ENCODE measurements around the gene CD6.

The CD6 gene

GRCh38 chr11:61021661-61022212, 50.3 kb downstream of the CD6 start:
- in situ Hi-C loops (cut with MboI; ENCODE audit: low pct_unique_long_range_greater_than_20kb, low sequenced_read_pairs), result no loop called here
- no peak for DNase-seq

DNA sequence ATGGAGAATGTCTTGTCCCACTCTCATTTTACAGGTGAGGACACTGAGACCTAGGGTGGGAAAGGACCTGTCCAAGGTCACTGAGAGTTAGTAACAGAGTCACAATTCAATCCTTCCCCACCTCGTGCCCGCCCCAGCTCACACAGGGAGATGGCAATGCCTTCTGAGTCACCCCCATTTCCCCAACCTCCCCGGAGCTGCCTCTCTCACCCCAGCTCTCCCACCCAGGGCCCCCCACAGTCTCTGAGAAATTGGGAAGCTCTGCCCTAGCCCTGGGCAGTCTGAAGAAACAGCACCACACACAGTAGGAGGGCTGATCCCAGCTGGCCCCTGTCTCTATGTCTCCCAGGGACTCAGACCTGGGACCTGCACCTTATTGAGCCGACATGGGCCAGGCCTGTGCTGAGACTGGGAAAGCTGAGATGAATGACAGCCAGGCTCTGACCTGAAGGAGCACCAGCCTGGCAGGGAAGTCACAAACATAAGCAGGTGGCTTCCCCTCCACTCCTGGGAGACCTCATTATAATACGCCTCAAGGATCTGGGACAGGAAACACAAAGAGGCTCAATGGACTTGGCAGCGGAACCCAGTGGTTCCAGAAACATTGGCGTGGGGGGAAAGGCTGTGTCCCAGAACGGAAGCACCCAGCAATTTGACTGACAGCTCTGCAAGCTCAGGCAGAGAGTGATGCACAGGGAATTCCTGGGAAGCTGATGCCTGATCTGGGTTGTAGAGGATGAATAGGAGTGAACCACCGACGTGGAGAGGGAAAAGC, 51.0 kb downstream of the CD6 start:
- in situ Hi-C loops (cut with MboI; ENCODE audit: low pct_unique_long_range_greater_than_20kb, low sequenced_read_pairs), result no loop called here
- no peak for DNase-seq

GRCh38 chr11:61023086-61023965, 51.8 kb downstream of the CD6 start:
- in situ Hi-C loops (cut with MboI; ENCODE audit: low pct_unique_long_range_greater_than_20kb, low sequenced_read_pairs), result no loop called here
- no peak for DNase-seq

DNA sequence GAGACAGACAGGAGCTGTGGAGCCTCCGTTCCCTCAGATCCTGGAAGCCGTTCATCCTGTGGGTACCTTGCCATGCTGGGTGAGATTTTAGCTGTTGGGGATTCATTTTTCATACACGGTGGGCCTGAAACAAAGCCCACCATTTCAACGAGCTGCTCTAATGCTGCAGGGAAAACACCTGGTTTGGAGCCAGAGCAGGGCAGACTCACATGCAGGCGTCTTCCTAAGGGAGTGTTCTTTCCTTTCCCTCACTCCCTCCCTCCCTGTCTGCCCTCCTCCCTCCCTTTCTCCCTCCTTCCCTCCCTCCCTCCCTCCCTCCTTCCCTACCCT, 52.5 kb downstream of the CD6 start:
- no peak for DNase-seq
- in situ Hi-C loops (cut with MboI; ENCODE audit: low pct_unique_long_range_greater_than_20kb, low sequenced_read_pairs), result no loop called here

DNA sequence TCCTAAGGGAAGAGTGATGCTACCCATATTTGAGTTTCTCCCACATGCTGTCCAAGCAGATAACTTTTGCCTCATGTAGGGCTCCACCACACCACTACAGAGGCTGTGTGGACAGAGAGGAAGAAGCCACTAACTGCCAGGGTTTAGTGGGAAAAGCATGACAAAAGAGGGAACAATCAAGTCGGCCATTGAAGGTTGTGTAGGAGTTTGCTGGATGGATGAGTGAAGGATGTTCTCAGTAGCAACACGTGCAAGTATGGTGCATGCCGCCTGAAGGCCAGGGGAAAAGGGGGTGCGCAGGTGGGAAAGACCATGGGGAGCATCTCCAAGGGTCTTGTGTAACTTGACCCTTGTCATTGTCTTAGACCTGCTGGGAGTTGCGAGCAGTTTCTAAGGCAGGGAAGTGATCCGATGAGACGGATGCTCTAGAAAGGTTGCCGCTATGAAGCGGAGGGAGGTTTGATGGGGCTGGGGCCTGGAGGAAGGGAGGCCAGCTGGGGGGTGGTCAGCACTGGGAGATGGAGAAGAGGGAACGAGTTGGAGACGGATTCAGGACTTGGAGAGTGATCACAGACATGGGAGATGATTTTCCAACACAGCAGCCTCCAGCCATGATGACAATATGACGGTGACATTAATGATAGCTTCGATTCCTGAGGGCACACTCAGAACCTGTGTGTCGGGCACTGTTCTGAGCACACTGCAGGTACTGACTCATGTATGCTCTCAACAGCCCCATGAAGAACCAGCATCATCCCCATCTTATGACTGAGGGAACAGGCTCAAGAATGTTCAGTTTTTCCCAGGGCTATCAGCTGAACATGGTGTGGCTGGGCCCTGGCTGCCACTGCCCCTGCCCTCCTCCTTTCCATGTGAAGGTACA, 53.7 kb downstream of the CD6 start:
- DNase-seq, result no peak
- in situ Hi-C loops (cut with MboI; ENCODE audit: low pct_unique_long_range_greater_than_20kb, low sequenced_read_pairs), result no loop called here

DNA sequence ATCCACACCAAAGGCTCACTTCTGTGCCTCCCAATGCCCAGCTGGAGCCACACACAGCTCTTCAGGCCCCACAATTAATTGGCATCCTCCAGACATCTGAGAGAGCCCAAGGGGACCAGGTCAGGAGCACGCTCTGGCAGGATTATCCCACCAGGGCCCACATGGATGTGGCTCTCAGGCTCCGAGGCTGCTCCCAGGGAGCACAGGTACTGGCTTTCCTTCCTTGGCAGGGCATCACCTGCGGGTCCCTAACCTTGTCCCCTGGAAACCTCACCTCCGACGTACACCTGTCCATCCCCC, 54.3 kb downstream of the CD6 start:
- DNase-seq, result no peak
- in situ Hi-C loops (cut with MboI; ENCODE audit: low pct_unique_long_range_greater_than_20kb, low sequenced_read_pairs), result no loop called here

DNA sequence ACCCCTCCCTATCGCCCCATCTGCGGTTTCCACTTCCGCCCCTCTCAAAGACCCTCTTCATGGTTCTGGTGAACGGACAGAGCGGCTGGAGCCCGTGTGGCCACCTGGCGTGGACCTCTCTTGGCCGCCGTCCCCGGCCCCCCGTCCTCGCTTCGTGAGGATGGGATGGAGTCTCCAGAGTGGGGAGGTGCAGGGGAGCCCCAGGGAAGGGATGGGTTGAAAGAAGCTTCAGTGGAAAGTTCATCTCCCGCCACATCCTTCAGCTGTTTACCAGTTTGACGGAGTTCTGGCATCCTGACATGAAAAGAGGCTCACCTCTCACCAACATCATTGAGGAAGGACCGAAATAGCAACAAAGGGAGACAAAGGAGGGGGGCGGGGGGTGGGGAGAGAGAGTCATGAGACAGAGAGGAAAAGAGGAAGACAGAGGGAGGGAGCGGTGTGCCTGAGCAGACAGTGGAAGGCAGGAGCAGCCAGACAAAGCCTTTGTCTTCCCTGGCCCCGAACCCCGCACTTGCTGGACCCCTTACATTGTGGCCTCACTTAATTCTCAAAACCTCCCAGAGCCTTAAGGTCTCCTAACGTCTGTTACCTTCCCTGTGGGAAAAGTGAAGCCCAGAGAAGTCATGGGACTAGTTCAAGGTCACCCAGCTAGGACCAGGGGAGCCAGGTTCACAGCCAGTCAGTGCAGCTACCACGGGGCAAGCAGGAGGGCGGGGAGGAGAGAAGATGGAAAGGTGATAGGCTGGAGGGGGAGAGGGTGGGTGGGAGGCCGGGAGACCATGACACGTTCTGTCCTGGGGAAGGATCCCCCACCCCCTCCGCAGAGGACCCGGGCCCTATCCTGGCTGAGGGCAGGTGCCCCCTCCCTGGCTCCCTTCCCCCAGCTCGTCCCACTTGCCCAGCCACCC, 54.9 kb downstream of the CD6 start:
- in situ Hi-C loops (cut with MboI; ENCODE audit: low pct_unique_long_range_greater_than_20kb, low sequenced_read_pairs), result no loop called here
- DNase-seq, result peak; percentile 84

- no peak for DNase-seq
- in situ Hi-C loops (cut with MboI; ENCODE audit: low pct_unique_long_range_greater_than_20kb, low sequenced_read_pairs), result no loop called here
Observed at GRCh38 chr11:61027141-61027840, 55.8 kb downstream of the CD6 start.

GRCh38 chr11:61028135-61028729, 56.8 kb downstream of the CD6 start:
- peak; percentile 78 for DNase-seq

DNA sequence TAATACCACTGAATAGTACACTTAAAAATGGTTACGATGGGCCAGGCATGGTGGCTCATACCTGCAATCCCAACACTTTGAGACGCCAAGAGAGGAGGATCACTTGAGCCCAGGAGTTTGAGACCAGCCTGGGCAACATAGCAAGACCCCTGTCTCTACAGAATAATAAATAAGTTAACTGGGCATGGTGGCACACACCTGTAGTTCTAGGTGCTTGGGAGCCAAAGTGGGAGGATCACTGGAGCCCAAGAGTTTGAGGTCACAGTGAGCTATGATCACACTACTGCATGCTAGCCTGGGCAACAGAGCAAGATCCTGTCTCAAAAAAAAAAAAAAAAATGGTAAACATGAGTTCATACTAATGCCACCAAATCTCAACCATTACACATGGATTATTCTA, 61.3 kb downstream of the CD6 start:
- in situ Hi-C loops (cut with MboI; ENCODE audit: low pct_unique_long_range_greater_than_20kb, low sequenced_read_pairs), result no loop called here
- no peak for DNase-seq

More at GRCh38 chr11:61028135-61028729, 56.8 kb downstream of the CD6 start:
- in situ Hi-C loops (cut with MboI; ENCODE audit: low pct_unique_long_range_greater_than_20kb, low sequenced_read_pairs), result no loop called here

GRCh38 chr11:61033417-61033816, 61.9 kb downstream of the CD6 start:
- in situ Hi-C loops (cut with MboI; ENCODE audit: low pct_unique_long_range_greater_than_20kb, low sequenced_read_pairs), result no loop called here

GRCh38 chr11:61034111-61034510, 62.6 kb downstream of the CD6 start:
- DNase-seq, result no peak
- in situ Hi-C loops (cut with MboI; ENCODE audit: low pct_unique_long_range_greater_than_20kb, low sequenced_read_pairs), result no loop called here

More at GRCh38 chr11:61033417-61033816, 61.9 kb downstream of the CD6 start:
- DNase-seq, result no peak

GRCh38 chr11:61034704-61035525, 63.4 kb downstream of the CD6 start:
- in situ Hi-C loops (cut with MboI; ENCODE audit: low pct_unique_long_range_greater_than_20kb, low sequenced_read_pairs), result no loop called here
- no peak for DNase-seq

DNA sequence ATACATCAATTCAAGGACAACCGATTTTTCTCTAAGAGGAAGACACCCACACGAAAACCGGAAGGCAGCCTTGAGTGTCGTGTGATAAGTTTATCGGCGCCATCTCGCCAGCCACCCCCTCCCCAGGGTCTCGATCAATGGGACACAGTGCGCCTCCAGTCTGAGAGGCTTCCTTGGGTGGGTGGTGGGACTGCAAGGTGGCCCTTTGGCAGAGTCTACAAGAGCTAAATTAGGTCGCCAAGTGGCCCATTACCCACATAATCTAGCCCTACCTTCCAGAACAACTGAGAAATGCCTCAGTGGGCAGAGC, 64.0 kb downstream of the CD6 start:
- DNase-seq, result no peak
- in situ Hi-C loops (cut with MboI; ENCODE audit: low pct_unique_long_range_greater_than_20kb, low sequenced_read_pairs), result no loop called here

DNA sequence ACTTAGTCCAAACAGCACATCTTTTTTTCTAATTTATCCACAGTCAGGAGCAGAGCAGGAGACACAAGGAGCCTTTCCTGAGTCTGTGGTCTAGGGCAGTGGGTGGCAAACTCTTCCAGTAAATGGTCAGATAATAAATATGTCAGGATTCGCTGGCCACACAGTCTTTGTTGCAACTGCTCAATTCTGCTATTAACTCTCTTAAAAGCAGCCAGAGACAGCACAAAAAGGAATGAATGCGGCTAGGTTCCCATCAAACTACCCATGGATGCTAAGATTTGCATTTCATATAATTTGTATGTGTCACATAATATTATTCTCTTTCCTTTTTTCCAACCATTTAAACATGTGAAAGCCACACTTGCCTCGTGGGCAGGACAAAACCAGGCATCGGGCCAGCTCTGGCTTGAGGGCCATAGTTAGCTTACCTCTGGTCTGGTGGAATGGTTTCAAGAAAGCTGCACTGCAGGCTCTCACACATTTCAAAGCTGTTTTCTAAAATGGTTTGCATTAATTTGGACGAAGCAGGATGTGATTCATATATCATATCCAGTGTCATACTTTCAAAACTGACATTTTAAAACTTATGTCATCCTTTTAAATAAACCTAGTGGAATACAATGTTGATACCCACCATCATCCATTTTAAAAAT, 66.1 kb downstream of the CD6 start:
- in situ Hi-C loops (cut with MboI; ENCODE audit: low pct_unique_long_range_greater_than_20kb, low sequenced_read_pairs), result no loop called here
- DNase-seq, result no peak

- in situ Hi-C loops (cut with MboI; ENCODE audit: low pct_unique_long_range_greater_than_20kb, low sequenced_read_pairs), result no loop called here
- no peak for DNase-seq
Observed at GRCh38 chr11:61039916-61040315, 68.4 kb downstream of the CD6 start.
